ENCODE results near the gene ITGB1.

DNA sequence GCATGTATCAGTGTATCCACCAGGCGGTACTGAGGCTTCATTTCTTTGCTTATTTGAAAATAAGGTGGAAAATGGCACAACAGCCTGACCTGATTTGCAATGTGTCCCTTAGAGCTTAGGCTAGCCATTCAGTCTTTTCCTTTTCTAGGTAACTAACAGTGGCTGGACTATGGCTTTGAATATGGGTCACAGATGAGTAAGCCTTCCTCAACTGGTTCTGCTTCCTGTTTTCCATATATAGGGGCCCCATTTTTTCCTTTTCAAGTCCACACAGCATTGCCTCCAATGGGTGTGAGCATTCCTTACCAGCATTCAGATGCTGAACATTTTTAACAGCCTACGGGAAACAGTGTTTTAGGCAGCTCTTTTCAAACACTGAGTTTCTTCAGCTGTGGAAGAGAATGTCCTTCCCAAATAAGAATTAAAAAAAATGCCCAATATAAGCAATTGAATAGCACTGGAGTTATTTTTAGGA lies 3.9 kb upstream of the ITGB1 start:
- TF ChIP-seq, protein P1, sequence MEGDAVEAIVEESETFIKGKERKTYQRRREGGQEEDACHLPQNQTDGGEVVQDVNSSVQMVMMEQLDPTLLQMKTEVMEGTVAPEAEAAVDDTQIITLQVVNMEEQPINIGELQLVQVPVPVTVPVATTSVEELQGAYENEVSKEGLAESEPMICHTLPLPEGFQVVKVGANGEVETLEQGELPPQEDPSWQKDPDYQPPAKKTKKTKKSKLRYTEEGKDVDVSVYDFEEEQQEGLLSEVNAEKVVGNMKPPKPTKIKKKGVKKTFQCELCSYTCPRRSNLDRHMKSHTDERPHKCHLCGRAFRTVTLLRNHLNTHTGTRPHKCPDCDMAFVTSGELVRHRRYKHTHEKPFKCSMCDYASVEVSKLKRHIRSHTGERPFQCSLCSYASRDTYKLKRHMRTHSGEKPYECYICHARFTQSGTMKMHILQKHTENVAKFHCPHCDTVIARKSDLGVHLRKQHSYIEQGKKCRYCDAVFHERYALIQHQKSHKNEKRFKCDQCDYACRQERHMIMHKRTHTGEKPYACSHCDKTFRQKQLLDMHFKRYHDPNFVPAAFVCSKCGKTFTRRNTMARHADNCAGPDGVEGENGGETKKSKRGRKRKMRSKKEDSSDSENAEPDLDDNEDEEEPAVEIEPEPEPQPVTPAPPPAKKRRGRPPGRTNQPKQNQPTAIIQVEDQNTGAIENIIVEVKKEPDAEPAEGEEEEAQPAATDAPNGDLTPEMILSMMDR (conservative IDR thresholded peaks at IDR 0.05), result no peak
- no peak for TF ChIP-seq EZH2 (IDR thresholded peaks at IDR 0.05; ENCODE audit: low read depth)
